Measurements from ENCODE around the gene GPSM1. TPM values are rescaled to one million over a fixed set of nuclear protein-coding genes. Genes with fewer than 3 reads are reported as not detected.

The GPSM1 gene
- total and polyA plus RNA-seq, 10 donors: 4.5 to 27.9 (median 12.5) TPM

- peaks cover 0 to 7% (median 0%) of the 10 kb centered on the region in 6 donors for H3K36me3 ChIP-seq
- TF ChIP-seq POLR2A (IDR thresholded peaks at IDR 0.05) (no peak), POLR2AphosphoS5 (IDR thresholded peaks at IDR 0.05) (peak in 1 of 3 donors; percentile 6)
- TF ChIP-seq, protein P1, sequence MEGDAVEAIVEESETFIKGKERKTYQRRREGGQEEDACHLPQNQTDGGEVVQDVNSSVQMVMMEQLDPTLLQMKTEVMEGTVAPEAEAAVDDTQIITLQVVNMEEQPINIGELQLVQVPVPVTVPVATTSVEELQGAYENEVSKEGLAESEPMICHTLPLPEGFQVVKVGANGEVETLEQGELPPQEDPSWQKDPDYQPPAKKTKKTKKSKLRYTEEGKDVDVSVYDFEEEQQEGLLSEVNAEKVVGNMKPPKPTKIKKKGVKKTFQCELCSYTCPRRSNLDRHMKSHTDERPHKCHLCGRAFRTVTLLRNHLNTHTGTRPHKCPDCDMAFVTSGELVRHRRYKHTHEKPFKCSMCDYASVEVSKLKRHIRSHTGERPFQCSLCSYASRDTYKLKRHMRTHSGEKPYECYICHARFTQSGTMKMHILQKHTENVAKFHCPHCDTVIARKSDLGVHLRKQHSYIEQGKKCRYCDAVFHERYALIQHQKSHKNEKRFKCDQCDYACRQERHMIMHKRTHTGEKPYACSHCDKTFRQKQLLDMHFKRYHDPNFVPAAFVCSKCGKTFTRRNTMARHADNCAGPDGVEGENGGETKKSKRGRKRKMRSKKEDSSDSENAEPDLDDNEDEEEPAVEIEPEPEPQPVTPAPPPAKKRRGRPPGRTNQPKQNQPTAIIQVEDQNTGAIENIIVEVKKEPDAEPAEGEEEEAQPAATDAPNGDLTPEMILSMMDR (IDR thresholded peaks at IDR 0.05 in 8 of 11, conservative IDR thresholded peaks at IDR 0.05 in 3 of 11): no peak
- 84 to 89% (median 87%) methylated on average over 5 to 46 of the region's 46 CpGs for WGBS, 5 donors
- H3K27me3 ChIP-seq (replicated peaks in 1 of 7): peaks cover 0 to 27% (median 12%) of the 10 kb centered on the region in 7 donors
- no peaks in the 10 kb centered on the region for H3K9me3 ChIP-seq
- peaks cover 9 to 36% (median 22%) of the 10 kb centered on the region in 6 donors for H3K4me1 ChIP-seq
- H3K4me3 ChIP-seq: no peak overlapping the region
- intact Hi-C loops (cut with DNase I; ENCODE audit: low total_unique reads): no loop called here
- H3K27ac ChIP-seq: no peak overlapping the region
- no peak for DNase-seq
Observed at GRCh38 chr9:136331556-136332481, 4.5 kb downstream of the GPSM1 start.

DNA sequence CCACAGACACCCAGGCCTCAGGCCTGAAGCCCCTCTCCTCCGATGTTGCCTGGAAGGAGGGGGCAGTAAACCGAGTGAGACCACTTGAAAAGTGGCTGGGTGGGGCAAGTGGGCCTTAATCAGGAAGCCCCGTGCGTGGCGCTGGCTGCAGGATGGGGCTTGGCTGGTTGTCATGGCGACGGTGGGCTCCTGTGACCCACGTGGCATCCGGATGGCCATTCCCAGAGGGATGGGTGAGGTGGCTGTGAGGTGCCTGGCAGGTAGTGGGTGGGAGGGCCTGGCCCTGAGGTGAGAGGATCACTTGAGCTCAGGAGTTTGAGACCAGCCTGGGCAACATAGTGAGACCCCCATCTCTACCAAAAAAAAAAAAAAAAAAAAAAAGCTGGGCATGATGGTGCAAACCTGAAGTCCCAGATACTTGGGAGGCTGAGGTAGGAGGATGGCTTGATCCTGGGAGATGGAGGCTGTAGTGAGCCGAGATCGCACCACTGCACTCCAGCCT lies 5.2 kb downstream of the GPSM1 start:
- Histone ChIP-seq H3K4me1 (peaks cover 7 to 32% (median 19%) of the 10 kb centered on the region in 6 donors), H3K27me3 (replicated peaks in 1 of 7) (peaks cover 0 to 20% (median 11%) of the 10 kb centered on the region in 7 donors), H3K9me3 (no peaks in the 10 kb centered on the region), H3K27ac (no peak overlapping the region), H3K4me3 (no peak overlapping the region), H3K36me3 (peaks cover 0 to 14% (median 3%) of the 10 kb centered on the region in 6 donors)
- DNase-seq: no peak
- TF ChIP-seq, protein P1 (IDR thresholded peaks at IDR 0.05 in 8 of 11, conservative IDR thresholded peaks at IDR 0.05 in 3 of 11): no peak
- TF ChIP-seq POLR2A (IDR thresholded peaks at IDR 0.05) (no peak), POLR2AphosphoS5 (IDR thresholded peaks at IDR 0.05) (no peak)
- WGBS, 5 donors: 78 to 89% (median 79%) methylated on average over 9 to 11 of the region's 11 CpGs
- intact Hi-C loops (cut with DNase I; ENCODE audit: low total_unique reads): no loop called here

DNA sequence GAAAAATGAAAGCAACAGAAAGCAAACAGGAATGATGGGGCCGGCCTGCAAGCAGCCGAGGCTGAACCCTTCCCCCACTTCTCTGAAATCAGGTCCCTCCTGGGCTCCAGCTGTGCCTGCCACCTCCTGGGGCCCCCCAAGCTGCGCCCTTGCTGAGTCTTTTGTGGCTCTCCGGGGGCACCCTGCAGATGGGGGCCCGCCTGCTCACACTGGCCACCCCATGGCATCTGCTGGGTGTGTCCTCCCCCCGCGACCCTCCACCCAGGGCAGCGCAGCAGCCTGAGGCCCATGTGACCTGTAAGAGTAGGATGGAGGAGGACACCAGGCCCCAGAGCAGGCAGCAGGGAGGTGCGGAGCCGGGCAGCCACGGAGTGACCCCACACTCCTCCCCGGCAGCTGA lies 5.7 kb downstream of the GPSM1 start:
- intact Hi-C loops (cut with DNase I; ENCODE audit: low total_unique reads): no loop called here
- Histone ChIP-seq H3K4me1 (peaks cover 7 to 27% (median 15%) of the 10 kb centered on the region in 6 donors), H3K27ac (no peak overlapping the region), H3K4me3 (no peak overlapping the region), H3K9me3 (no peaks in the 10 kb centered on the region), H3K36me3 (peaks cover 0 to 17% (median 4%) of the 10 kb centered on the region in 6 donors), H3K27me3 (replicated peaks in 1 of 7) (peaks cover 0 to 15% (median 7%) of the 10 kb centered on the region in 7 donors)
- WGBS, 5 donors: 75 to 87% (median 83%) methylated on average over 8 to 12 of the region's 12 CpGs
- DNase-seq: no peak
- TF ChIP-seq, protein P1 (IDR thresholded peaks at IDR 0.05 in 8 of 11, conservative IDR thresholded peaks at IDR 0.05 in 3 of 11): no peak
- TF ChIP-seq POLR2A (IDR thresholded peaks at IDR 0.05): no peak
- no peak for TF ChIP-seq POLR2AphosphoS5 (IDR thresholded peaks at IDR 0.05)

DNA sequence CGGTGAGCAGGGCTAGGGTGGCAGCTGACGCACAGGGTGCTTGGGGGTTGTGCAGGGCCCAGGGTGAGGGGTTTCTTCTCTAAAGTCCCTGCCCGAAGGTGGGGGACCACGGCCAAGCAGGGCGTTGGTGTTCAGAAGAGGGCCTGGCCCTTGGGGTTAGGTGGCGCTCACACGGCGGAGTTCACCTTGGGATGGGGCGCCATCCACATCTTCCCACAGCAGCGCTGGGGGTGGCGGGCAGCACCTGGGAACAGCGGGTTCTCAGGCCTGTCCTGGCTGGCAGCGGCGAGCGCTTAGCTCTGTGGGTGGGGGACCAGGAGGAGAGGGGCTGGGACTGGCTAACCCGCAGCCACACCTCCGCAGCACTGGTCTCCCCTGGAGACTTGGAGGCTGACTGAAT lies 6.1 kb downstream of the GPSM1 start:
- no peak overlapping the region for H3K27ac ChIP-seq
- WGBS, 5 donors: 84 to 98% (median 93%) methylated on average over 13 to 17 of the region's 17 CpGs

More for the DNA sequence above, 6.1 kb downstream of the GPSM1 start:
- Histone ChIP-seq H3K27me3 (replicated peaks in 1 of 7) (peaks cover 0 to 11% (median 2%) of the 10 kb centered on the region in 7 donors), H3K9me3 (no peaks in the 10 kb centered on the region), H3K36me3 (peaks cover 0 to 21% (median 4%) of the 10 kb centered on the region in 6 donors), H3K4me1 (peaks cover 2 to 23% (median 10%) of the 10 kb centered on the region in 6 donors), H3K4me3 (no peak overlapping the region)
- no peak for DNase-seq
- intact Hi-C loops (cut with DNase I; ENCODE audit: low total_unique reads): no loop called here
- TF ChIP-seq POLR2AphosphoS5 (IDR thresholded peaks at IDR 0.05): no peak
- TF ChIP-seq, protein P1 (IDR thresholded peaks at IDR 0.05 in 8 of 11, conservative IDR thresholded peaks at IDR 0.05 in 3 of 11): no peak
- TF ChIP-seq POLR2A (IDR thresholded peaks at IDR 0.05): no peak
